Measurements from ENCODE around the gene KRTAP12-3. TPM values are rescaled to one million over a fixed set of nuclear protein-coding genes. Genes with fewer than 3 reads are reported as not detected.
"Not testable (repeated sequence)": the region's sequence is repeated elsewhere in the genome, so short reads cannot be mapped to it uniquely, and the experiment has no call there.

The KRTAP12-3 gene
- total RNA-seq, 6 experiments from 2014 or later: not detected

DNA sequence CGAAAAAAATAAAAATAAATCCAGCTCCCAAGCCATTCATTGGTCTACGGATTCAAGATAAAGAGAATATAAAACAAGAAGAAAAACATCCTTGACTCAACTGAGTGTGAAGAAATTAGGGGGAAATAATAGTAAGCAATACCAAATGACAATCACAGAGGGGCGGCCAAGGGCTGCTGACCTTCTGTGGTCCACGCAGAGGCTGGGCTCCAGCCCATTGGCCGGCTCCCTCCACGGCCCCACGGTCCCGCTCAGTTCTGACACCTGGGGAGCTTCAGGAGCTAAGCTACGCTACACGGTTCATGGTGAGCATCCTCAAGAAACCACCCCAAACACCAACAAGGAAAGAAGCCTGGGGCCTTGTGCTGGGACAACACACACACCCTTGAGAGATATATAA lies 38.8 kb downstream of the KRTAP12-3 start:
- H3K4me3 Mint-ChIP-seq: no peak overlapping the region
- no peaks in the 10 kb centered on the region for H3K36me3 Mint-ChIP-seq (ENCODE audit: low read depth)
- H3K27me3 Mint-ChIP-seq (ENCODE audit: insufficient read depth): peaks cover 53% of the 10 kb centered on the region
- no peak for TF ChIP-seq CTCF (IDR thresholded peaks at IDR 0.05)
- H3K9me3 Mint-ChIP-seq: peaks cover 21% of the 10 kb centered on the region
- DNase-seq: no peak
- no peaks in the 10 kb centered on the region for H3K4me1 Mint-ChIP-seq (ENCODE audit: low read depth)
- no peak overlapping the region for H3K27ac Mint-ChIP-seq

DNA sequence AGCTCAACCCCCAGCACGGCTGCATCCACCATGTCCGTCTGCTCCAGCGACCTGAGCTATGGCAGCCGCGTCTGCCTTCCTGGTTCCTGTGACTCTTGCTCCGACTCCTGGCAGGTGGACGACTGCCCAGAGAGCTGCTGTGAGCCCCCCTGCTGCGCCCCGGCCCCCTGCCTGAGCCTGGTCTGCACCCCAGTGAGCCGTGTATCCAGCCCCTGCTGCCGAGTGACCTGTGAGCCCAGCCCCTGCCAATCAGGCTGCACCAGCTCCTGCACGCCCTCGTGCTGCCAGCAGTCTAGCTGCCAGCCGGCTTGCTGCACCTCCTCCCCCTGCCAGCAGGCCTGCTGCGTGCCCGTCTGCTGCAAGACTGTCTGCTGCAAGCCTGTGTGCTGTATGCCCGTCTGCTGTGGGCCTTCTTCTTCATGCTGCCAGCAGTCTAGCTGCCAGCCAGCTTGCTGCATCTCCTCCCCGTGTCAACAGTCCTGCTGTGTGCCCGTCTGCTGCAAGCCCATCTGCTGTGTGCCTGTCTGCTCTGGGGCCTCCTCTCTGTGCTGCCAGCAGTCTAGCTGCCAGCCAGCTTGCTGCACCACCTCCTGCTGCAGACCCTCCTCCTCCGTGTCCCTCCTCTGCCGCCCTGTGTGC lies 39.6 kb downstream of the KRTAP12-3 start, which contains the start of gene KRTAP10-12:
TSS of gene KRTAP10-12 (plus strand) at position 1 of the 639 bp plus-strand sequence. CDS start at position 31, 30 bp downstream.
- H3K4me3 Mint-ChIP-seq; H3K27ac Mint-ChIP-seq; DNase-seq; H3K4me1 Mint-ChIP-seq (ENCODE audit: low read depth); H3K36me3 Mint-ChIP-seq (ENCODE audit: low read depth): not testable (repeated sequence)
- Mint-ChIP-seq H3K9me3 (peaks cover 21% of the 10 kb centered on the region), H3K27me3 (ENCODE audit: insufficient read depth) (peaks cover 57% of the 10 kb centered on the region)

DNA sequence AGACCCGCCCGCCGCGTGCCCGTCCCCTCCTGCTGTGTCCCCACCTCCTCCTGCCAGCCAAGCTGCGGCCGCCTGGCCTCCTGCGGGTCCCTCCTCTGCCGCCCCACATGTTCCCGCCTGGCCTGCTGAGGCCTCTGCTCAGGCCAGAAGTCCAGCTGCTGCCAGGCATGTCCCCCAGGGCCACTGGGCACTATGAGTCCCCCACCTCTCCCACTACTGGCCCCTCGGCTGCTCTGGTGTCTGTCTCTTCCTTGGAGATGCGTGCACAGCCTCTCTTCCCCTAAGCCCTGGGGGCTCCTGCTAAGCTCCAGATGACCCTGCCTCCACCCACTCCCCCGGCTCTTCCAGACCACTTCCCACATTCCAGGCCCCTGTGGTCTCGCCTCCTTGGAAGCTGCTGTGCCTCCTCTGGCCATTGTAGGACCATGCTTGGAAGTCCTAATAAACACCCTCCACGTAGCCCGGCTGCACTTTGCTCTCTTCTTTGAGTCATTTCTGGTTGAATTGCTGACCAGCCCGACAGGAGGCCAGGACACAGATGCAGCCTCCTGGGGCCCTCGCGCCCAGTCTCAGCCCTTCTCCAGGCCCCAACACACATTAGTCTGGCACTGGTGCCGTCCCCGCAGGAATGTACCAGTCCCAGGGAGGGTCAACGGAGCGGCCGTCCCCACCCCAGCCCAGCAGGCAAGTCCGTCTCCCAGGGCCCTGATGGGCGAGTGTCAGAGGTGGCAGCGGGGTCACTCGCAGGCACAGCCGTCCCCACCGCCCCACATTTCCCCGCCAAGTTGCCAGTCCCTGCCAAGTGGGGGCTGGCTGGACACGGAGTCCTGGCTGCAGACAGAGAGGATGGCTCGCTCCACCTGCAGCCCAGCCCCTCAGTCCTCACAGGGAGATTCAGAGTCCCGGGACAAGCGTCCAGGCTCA lies 40.3 kb downstream of the KRTAP12-3 start:
- no peak for DNase-seq
- Mint-ChIP-seq H3K4me1 (ENCODE audit: low read depth) (no peaks in the 10 kb centered on the region), H3K27ac (no peak overlapping the region), H3K27me3 (ENCODE audit: insufficient read depth) (peaks cover 61% of the 10 kb centered on the region), H3K36me3 (ENCODE audit: low read depth) (no peaks in the 10 kb centered on the region), H3K4me3 (no peak overlapping the region), H3K9me3 (peaks cover 13% of the 10 kb centered on the region)
- TF ChIP-seq CTCF (IDR thresholded peaks at IDR 0.05): no peak

GRCh38 chr21:44699502-44700001 lies 41.8 kb downstream of the KRTAP12-3 start:
- Mint-ChIP-seq H3K4me1 (ENCODE audit: low read depth) (no peaks in the 10 kb centered on the region), H3K9me3 (no peaks in the 10 kb centered on the region), H3K4me3 (no peak overlapping the region), H3K27ac (no peak overlapping the region), H3K27me3 (ENCODE audit: insufficient read depth) (peaks cover 66% of the 10 kb centered on the region), H3K36me3 (ENCODE audit: low read depth) (no peaks in the 10 kb centered on the region)
- TF ChIP-seq CTCF (IDR thresholded peaks at IDR 0.05): no peak
- no peak for DNase-seq

- no peak for DNase-seq
- Mint-ChIP-seq H3K27me3 (ENCODE audit: insufficient read depth) (peaks cover 69% of the 10 kb centered on the region), H3K27ac (no peak overlapping the region), H3K36me3 (ENCODE audit: low read depth) (no peaks in the 10 kb centered on the region), H3K4me3 (no peak overlapping the region), H3K4me1 (ENCODE audit: low read depth) (no peaks in the 10 kb centered on the region), H3K9me3 (no peaks in the 10 kb centered on the region)
- TF ChIP-seq CTCF (IDR thresholded peaks at IDR 0.05): no peak
These were observed 42.6 kb downstream of the KRTAP12-3 start for GRCh38 chr21:44700101-44701022.
